Stimulated activated naive CD4-positive, alpha-beta T cell (primary cell): ENCODE results near the gene NUSAP1.
"Not testable (repeated sequence)": the region's sequence is repeated elsewhere in the genome, so short reads cannot be mapped to it uniquely, and the experiment has no call there.

Experiments used
- DNase-seq, 6 experiments: peaks; one replicate each; lab custom pipeline; 2025; lab: John Stamatoyannopoulos, UW

NUSAP1 gene

GRCh38 chr15:41333026-41333562, 413 bp downstream of the NUSAP1 start:
- DNase-seq, result no peak

GRCh38 chr15:41334293-41335120, 1.8 kb downstream of the NUSAP1 start:
- DNase-seq, result no peak

GRCh38 chr15:41336549-41336948, 3.9 kb downstream of the NUSAP1 start:
- DNase-seq, result no peak

- DNase-seq, result no peak
Measured at GRCh38 chr15:41337047-41337446, 4.4 kb downstream of the NUSAP1 start.

GRCh38 chr15:41337631-41338522, 5.2 kb downstream of the NUSAP1 start:
- no peak for DNase-seq

- DNase-seq, result no peak
Measured at GRCh38 chr15:41340189-41340695, 7.6 kb downstream of the NUSAP1 start.

- no peak for DNase-seq
Measured at GRCh38 chr15:41341519-41341918, 8.8 kb downstream of the NUSAP1 start.

- DNase-seq, result no peak
Measured at GRCh38 chr15:41347236-41347635, 14.6 kb downstream of the NUSAP1 start.

- no peak for DNase-seq
Measured at GRCh38 chr15:41350057-41350717, 17.5 kb downstream of the NUSAP1 start.

- DNase-seq, result no peak
Measured at GRCh38 chr15:41354371-41354770, 21.7 kb downstream of the NUSAP1 start.

- DNase-seq, result no peak
Measured at GRCh38 chr15:41367418-41367817, 34.7 kb downstream of the NUSAP1 start.

GRCh38 chr15:41377978-41378377, 45.3 kb downstream of the NUSAP1 start:
- DNase-seq, result no peak

- not testable (repeated sequence) for DNase-seq
Measured at GRCh38 chr15:41383974-41384749, 51.5 kb downstream of the NUSAP1 start.

- no peak for DNase-seq
Measured at GRCh38 chr15:41387646-41388045, 55.0 kb downstream of the NUSAP1 start.

- DNase-seq, result no peak
Measured at GRCh38 chr15:41392659-41393058, 60.0 kb downstream of the NUSAP1 start.

GRCh38 chr15:41394924-41395323, 62.2 kb downstream of the NUSAP1 start:
- no peak for DNase-seq

GRCh38 chr15:41396111-41396510, 63.4 kb downstream of the NUSAP1 start:
- DNase-seq, result no peak

GRCh38 chr15:41401904-41402267, 69.2 kb downstream of the NUSAP1 start:
- no peak for DNase-seq

- no peak for DNase-seq
Measured at GRCh38 chr15:41407341-41407740, 74.7 kb downstream of the NUSAP1 start.

GRCh38 chr15:41408234-41408641, 75.6 kb downstream of the NUSAP1 start:
- no peak for DNase-seq

- DNase-seq, result no peak
Measured at GRCh38 chr15:41411031-41411430, 78.3 kb downstream of the NUSAP1 start.
